HCT116 (cell line): ENCODE measurements around the gene PABPC4L.

Experiments used
- CBX3 ChIP-seq: IDR thresholded peaks from 2 replicates; pipeline ENCODE4 v1.6.1; 2012; ENCODE audit warnings: low read depth
- CEBPB ChIP-seq: IDR thresholded peaks from 2 replicates; pipeline ENCODE4 v1.6.1; 2012; ENCODE audit warnings: low read depth
- EGR1 ChIP-seq: IDR thresholded peaks from 2 replicates; pipeline ENCODE4 v1.6.1; 2012; ENCODE audit warnings: low read depth
- EZH2 ChIP-seq: fragments of 200-600 bp; sonication (generic); IDR thresholded peaks from 2 replicates; pipeline ENCODE4 v1.6.1; 2017; ENCODE audit warnings: antibody characterized with exemption, mixed run types
- POLR2A ChIP-seq: IDR thresholded peaks from 2 replicates; pipeline ENCODE4 v1.7.0; 2011; ENCODE audit warnings: borderline replicate concordance; ENCODE audit not compliant: insufficient read depth, insufficient read length; ENCODE audit errors: extremely low read depth
- SRF ChIP-seq: IDR thresholded peaks from 2 replicates; pipeline ENCODE4 v1.6.1; 2012; ENCODE audit warnings: low read depth
- ZNF274 ChIP-seq: fragments of 200-500 bp; sonication (Bioruptor generic); IDR thresholded peaks from 2 replicates; pipeline ENCODE4 v1.6.1; 2014; ENCODE audit warnings: mild to moderate bottlenecking, low read depth, low read length, inconsistent platforms
- TF ChIP-seq, protein P1 (sequence below), 3 experiments: fragments of 200-600 bp in 1 of 3; sonication (generic) in 1 of 3; IDR thresholded peaks in 2 of 3; conservative IDR thresholded peaks in 1 of 3; 2 replicates each; pipeline ENCODE4 v1.5.1; 2012 to 2017; ENCODE audit warnings: low read depth in 2 of 3, low read length in 2 of 3, antibody characterized with exemption in 1 of 3, borderline replicate concordance in 1 of 3, control low read depth in 1 of 3, mild to moderate bottlenecking in 1 of 3, mixed read lengths in 1 of 3, mixed run types in 1 of 3, moderate library complexity in 1 of 3; ENCODE audit not compliant: insufficient read depth in 1 of 3
- TF ChIP-seq, protein P2 (sequence below): IDR thresholded peaks from 2 replicates; pipeline ENCODE4 v1.6.1; 2012

DNA sequence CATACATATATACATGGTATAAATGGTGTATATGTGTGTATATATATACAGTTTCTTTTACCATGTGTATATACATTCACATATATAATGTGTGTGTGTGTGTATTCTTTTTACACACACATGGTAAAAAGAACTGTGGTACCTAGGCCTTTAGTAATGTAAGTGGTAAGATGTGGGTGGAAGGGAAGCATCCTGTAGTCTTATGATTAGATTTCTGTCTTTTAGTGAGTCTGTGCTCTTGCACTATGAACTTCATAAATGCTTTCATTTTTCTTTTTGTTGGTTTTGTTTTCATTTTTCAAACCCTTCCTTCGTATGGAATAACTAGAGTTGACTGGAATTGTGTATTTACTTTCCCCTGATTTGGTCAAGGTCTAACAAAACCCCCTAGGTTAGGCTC is 12.1 kb downstream of the PABPC4L start:
- TF ChIP-seq SRF (no peak), CBX3 (no peak), POLR2A (no peak), CEBPB (no peak), EZH2 (no peak), EGR1 (no peak), ZNF274 (no peak)
- TF ChIP-seq, protein P1, sequence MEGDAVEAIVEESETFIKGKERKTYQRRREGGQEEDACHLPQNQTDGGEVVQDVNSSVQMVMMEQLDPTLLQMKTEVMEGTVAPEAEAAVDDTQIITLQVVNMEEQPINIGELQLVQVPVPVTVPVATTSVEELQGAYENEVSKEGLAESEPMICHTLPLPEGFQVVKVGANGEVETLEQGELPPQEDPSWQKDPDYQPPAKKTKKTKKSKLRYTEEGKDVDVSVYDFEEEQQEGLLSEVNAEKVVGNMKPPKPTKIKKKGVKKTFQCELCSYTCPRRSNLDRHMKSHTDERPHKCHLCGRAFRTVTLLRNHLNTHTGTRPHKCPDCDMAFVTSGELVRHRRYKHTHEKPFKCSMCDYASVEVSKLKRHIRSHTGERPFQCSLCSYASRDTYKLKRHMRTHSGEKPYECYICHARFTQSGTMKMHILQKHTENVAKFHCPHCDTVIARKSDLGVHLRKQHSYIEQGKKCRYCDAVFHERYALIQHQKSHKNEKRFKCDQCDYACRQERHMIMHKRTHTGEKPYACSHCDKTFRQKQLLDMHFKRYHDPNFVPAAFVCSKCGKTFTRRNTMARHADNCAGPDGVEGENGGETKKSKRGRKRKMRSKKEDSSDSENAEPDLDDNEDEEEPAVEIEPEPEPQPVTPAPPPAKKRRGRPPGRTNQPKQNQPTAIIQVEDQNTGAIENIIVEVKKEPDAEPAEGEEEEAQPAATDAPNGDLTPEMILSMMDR (IDR thresholded peaks at IDR 0.05 in 2 of 3, conservative IDR thresholded peaks at IDR 0.05 in 1 of 3; ENCODE audit: borderline replicate concordance in 1 of 3, insufficient read depth in 1 of 3, low read depth in 2 of 3, low read length in 2 of 3): no peak
- TF ChIP-seq, protein P2, sequence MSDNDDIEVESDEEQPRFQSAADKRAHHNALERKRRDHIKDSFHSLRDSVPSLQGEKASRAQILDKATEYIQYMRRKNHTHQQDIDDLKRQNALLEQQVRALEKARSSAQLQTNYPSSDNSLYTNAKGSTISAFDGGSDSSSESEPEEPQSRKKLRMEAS: no peak
